Neural crest cell (in vitro differentiated cells): ENCODE measurements around the gene ARF3. TPM values are rescaled to one million over a fixed set of nuclear protein-coding genes. Genes with fewer than 3 reads are reported as not detected.

Experiments
- DNase-seq: peaks from one replicate; pipeline ENCODE4 v3.0.0; 2021; ENCODE audit warnings: low read depth, mixed read lengths, low spot score
- H3K27ac Mint-ChIP-seq: one replicate; pipeline ENCODE4 v1.8.0; 2021; ENCODE audit warnings: mild to moderate bottlenecking, mixed read lengths; ENCODE audit not compliant: unreplicated experiment
- H3K27me3 Mint-ChIP-seq: 2 replicates; pipeline ENCODE4 v1.8.0; 2021; ENCODE audit warnings: low read depth, mild to moderate bottlenecking, mixed read lengths
- H3K36me3 Mint-ChIP-seq: 2 replicates; pipeline ENCODE4 v1.8.0; 2021; ENCODE audit warnings: low read depth, mild to moderate bottlenecking, mixed read lengths
- H3K4me1 Mint-ChIP-seq: 2 replicates; pipeline ENCODE4 v1.8.0; 2021; ENCODE audit warnings: mixed read lengths
- H3K4me3 Mint-ChIP-seq: one replicate; pipeline ENCODE4 v1.8.0; 2021; ENCODE audit warnings: mild to moderate bottlenecking, mixed read lengths
- H3K9me3 Mint-ChIP-seq: 2 replicates; pipeline ENCODE4 v1.8.0; 2021; ENCODE audit warnings: mixed read lengths
- total RNA-seq: library from RNA; stranded (reverse); gene quantifications from 2 replicates; pipeline ENCODE4 v1.2.1, GENCODE V29; 2021
- TF ChIP-seq, protein P1 (sequence below): fragments of 200-600 bp; sonication (generic); conservative IDR thresholded peaks from 2 replicates; pipeline ENCODE4 v1.5.0; 2021; ENCODE audit warnings: antibody characterized with exemption, mild to moderate bottlenecking

The ARF3 gene
- total RNA-seq, 1 donor from 2014 or later: 202 TPM

- peaks cover 24% of the 10 kb centered on the region for H3K4me1 Mint-ChIP-seq
- H3K36me3 Mint-ChIP-seq: no peaks in the 10 kb centered on the region
- TF ChIP-seq, protein P1, sequence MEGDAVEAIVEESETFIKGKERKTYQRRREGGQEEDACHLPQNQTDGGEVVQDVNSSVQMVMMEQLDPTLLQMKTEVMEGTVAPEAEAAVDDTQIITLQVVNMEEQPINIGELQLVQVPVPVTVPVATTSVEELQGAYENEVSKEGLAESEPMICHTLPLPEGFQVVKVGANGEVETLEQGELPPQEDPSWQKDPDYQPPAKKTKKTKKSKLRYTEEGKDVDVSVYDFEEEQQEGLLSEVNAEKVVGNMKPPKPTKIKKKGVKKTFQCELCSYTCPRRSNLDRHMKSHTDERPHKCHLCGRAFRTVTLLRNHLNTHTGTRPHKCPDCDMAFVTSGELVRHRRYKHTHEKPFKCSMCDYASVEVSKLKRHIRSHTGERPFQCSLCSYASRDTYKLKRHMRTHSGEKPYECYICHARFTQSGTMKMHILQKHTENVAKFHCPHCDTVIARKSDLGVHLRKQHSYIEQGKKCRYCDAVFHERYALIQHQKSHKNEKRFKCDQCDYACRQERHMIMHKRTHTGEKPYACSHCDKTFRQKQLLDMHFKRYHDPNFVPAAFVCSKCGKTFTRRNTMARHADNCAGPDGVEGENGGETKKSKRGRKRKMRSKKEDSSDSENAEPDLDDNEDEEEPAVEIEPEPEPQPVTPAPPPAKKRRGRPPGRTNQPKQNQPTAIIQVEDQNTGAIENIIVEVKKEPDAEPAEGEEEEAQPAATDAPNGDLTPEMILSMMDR: no peak
- H3K4me3 Mint-ChIP-seq: peak overlapping the region; percentile 65
- H3K27ac Mint-ChIP-seq: no peak overlapping the region
- DNase-seq: no peak
- H3K9me3 Mint-ChIP-seq: no peaks in the 10 kb centered on the region
- H3K27me3 Mint-ChIP-seq: peaks cover 99% of the 10 kb centered on the region
These were observed 23.2 kb upstream of the ARF3 start for GRCh38 chr12:48980389-48980952.

GRCh38 chr12:48979602-48980388, 22.5 kb upstream of the ARF3 start:
- Mint-ChIP-seq H3K27me3 (peaks cover 99% of the 10 kb centered on the region), H3K4me1 (peaks cover 24% of the 10 kb centered on the region), H3K36me3 (no peaks in the 10 kb centered on the region), H3K27ac (no peak overlapping the region), H3K4me3 (peak overlapping the region; percentile 39), H3K9me3 (no peaks in the 10 kb centered on the region)
- TF ChIP-seq, protein P1: no peak
- DNase-seq: no peak

DNA sequence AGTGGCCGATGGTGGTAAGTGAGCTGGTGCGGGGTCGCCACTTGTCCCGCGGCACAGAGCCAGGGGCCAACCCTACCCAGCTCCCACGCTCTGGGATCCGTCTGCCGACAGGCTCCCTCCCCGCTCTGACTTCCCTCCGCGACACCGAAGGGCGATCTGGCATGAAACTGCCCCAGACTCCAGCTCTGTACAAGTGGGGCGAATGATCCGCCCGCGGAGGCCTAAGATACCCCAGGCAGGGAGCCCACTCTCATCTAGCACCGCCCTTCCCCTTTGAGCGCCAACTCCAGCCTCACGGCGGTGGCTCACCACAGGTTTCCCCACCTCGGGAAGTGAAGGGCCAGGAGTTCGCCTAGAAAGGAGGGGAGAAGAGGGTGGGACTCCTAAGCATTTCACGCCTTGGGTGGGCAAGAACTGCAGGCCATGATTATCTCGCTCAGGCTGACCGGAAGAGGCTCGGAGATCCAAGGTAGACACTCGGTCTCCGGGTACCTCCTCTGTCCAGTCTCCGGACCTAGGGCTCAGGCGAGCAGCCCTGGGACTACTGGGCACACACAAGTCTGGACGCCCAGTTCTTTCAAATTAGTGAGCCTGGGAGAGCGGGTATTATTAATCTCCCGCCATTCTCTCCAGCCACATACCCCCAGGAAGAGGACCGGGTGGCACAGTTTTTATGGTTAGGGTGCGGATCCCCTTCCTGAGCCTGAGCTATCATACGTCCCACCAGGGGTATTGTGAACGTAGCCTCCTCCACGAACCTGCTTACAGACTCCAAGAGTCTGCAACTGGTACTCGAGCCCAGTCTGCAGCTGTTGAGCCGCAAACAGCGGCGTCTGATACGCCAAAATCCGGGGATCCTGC, 21.7 kb upstream of the ARF3 start:
- peaks cover 99% of the 10 kb centered on the region for H3K27me3 Mint-ChIP-seq
- no peak overlapping the region for H3K27ac Mint-ChIP-seq
- H3K4me1 Mint-ChIP-seq: peaks cover 24% of the 10 kb centered on the region
- H3K36me3 Mint-ChIP-seq: no peaks in the 10 kb centered on the region
- H3K9me3 Mint-ChIP-seq: no peaks in the 10 kb centered on the region
- TF ChIP-seq, protein P1: no peak
- no peak for DNase-seq
- peak overlapping the region; percentile 69 for H3K4me3 Mint-ChIP-seq

GRCh38 chr12:48978291-48978740, 21.0 kb upstream of the ARF3 start, which contains the start of gene WNT1:
Gene WNT1, plus strand, starts transcription at chr12:48978322. Its CDS starts 329 bp downstream, at chr12:48978651.
- Mint-ChIP-seq H3K27ac (no peak within 1 kb of the TSS), H3K9me3 (no peaks in the 10 kb centered on the region), H3K36me3 (no peaks in the 10 kb centered on the region), H3K27me3 (peaks cover 99% of the 10 kb centered on the region), H3K4me3 (peak within 1 kb of the TSS; percentile 69), H3K4me1 (peaks cover 24% of the 10 kb centered on the region)
- DNase-seq: no peak
- TF ChIP-seq, protein P1: peak; percentile 56
